Testis (tissue), 2 donors: ENCODE measurements around the gene TMEM141.

Experiments used
- POLR2A ChIP-seq: fragments of 450-650 bp; IDR thresholded peaks from one replicate; pipeline ENCODE4 v1.6.1; 2017; ENCODE audit warnings: antibody characterized with exemption, mild to moderate bottlenecking, moderate library complexity
- TF ChIP-seq, protein P1 (sequence below), 3 experiments: fragments of 450-650 bp in 2 of 3; fragments of 200-600 bp in 1 of 3; sonication (generic) in 1 of 3; IDR thresholded peaks; one replicate each; pipeline ENCODE4 v1.5.1; 2016 to 2019; ENCODE audit warnings: antibody characterized with exemption in 3 of 3, mild to moderate bottlenecking in 2 of 3, moderate library complexity in 1 of 3

DNA sequence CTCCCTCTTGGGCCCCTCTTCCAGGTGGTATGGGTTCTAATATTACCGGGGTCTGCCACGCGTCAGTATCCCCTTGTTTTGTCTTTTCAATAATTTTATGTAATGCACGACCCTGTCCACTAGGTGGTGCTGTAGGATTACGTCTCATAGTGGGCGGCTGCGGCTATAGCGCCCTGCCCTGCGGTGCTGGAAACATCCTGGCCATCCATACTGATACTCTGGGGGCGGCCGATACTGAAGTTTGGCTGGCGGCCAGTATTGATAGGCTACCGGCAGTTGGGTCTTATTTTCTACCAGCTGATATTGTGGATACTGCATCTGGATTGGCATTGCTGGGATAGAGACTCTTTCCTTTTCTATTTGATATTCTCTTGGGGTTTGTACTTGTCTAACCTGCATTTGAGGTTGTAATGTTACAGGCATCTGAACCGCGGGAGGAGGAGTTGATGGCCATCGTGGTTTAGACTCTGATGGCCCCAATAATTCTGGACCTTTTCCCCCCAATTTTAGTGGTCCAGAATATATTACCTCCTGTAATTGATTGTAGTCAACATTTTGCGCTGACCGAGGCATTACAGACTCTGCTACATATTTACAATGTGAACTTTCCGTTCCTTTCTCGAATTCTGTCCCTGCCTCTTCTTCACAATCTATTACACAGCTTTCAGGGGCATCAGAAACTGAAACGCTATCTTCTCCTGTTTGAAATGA, 3.3 kb upstream of the TMEM141 start:
- TF ChIP-seq, protein P1, sequence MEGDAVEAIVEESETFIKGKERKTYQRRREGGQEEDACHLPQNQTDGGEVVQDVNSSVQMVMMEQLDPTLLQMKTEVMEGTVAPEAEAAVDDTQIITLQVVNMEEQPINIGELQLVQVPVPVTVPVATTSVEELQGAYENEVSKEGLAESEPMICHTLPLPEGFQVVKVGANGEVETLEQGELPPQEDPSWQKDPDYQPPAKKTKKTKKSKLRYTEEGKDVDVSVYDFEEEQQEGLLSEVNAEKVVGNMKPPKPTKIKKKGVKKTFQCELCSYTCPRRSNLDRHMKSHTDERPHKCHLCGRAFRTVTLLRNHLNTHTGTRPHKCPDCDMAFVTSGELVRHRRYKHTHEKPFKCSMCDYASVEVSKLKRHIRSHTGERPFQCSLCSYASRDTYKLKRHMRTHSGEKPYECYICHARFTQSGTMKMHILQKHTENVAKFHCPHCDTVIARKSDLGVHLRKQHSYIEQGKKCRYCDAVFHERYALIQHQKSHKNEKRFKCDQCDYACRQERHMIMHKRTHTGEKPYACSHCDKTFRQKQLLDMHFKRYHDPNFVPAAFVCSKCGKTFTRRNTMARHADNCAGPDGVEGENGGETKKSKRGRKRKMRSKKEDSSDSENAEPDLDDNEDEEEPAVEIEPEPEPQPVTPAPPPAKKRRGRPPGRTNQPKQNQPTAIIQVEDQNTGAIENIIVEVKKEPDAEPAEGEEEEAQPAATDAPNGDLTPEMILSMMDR (IDR thresholded peaks at IDR 0.05) = peak; percentile 92 to 95 (median 94)
- TF ChIP-seq POLR2A = no peak
